HG02981 (cell line): ENCODE measurements around the gene PPFIBP1.
"Not testable (repeated sequence)": the region's sequence is repeated elsewhere in the genome, so short reads cannot be mapped to it uniquely, and the experiment has no call there.

Source experiments
- ATAC-seq: cut with Tn5 transposase; IDR thresholded peaks from one replicate; pipeline ENCODE4 v1.9.1; 2021; ENCODE audit warnings: mild to moderate bottlenecking, moderate library complexity; ENCODE audit not compliant: unreplicated experiment

Gene PPFIBP1

DNA sequence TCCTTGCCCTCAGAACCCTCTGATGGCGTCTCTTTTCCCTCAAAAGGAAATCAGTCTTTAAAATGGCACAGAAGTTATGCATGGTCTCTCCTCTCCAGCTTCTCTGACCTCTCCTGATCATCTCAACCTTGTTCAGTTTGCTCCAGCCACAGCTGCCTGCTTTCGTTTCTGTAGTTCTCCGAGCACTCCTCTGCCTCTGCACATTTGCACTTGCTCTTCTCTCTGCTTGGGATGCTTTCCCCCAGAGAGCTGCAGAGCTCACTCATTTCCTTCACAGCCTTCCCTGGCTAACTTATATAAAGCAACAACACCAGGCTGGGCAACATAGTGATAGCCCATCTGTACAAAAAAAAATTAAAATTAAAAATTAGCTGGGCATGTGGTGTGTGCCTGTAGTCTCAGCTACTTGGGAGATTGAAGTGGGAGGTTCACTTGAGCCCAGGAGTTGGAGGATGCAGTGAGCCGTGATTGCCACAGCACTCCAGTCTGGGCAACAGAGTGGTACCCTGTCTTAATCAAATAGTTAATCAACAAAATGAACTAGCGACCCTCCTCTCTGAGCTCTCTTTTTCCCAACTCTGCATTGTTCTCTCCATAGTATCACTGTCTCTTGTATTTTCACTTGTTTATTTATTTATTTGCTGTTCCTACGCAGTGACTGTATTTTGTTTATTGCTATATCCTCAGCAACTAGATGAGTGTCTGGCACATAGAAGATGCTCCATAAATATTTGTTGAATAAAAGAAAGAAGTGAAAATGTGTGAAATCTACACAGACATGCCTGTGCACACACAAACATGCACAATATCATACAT lies 37.7 kb downstream of the PPFIBP1 start:
- no peak for ATAC-seq

DNA sequence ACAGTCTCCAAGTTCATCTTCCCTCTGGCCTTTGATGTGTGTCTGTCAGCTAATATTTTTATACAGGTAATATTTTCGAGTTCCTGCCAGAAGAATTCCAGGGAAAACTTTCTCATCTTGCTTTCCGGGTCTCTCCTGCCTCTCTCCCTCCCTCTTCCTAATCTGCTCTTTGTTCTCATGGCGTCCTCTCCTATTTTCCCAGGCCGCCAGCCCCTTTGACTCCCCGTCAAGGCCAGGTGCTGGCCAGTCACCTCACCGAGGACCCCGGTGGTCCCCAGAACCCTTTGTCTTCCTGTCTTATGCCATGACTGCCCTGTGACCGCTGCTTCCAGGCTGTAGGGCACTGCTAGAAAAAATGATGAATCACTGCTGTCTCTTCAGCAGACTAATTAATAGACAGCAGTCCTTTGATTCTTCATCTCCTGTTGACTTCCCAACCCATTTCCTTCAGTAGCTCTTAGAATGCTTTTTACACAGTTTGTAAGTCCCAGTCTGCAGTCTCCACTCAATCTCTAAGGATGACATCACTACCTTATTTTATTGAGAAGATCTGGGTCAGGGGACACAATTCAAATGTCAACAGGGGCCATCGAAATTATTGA lies 40.7 kb downstream of the PPFIBP1 start:
- ATAC-seq, result no peak

DNA sequence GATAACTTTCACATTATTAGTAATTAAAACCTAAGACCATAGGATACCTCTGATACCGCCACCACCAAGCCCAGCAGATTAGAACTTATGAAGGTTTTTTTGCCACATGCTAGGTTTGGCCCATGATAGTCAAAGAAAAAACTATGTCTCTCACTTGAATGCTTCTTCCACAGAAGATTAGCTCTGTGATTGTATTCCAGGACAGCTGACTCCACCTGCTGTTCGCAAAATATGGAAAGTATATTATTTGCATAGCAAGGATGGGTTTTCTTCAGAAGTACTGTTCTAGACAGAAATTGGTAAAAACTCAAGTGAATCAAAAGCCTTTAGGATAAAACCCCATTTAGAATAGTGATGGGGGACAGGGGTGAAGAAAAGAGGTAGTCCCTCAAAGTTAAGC lies 42.2 kb downstream of the PPFIBP1 start:
- ATAC-seq, result no peak

DNA sequence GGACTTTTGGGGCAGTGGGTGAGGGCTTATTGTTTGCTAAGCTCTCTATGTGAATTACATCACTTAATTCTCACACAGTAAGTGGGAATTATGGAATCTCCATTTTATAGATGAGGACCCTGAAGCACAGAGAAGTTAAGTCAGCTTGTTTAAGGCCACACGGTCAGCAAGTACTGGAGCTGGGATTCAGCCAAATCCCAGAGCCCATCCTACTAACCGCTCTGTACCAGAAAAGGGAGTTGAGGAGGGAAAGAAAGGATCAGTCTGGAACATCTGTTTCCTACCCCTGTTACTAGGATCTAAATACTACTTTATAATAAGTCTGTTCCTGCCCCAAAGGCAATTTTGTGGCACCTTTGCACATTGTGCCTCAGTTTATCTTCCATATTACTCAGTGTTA lies 42.6 kb downstream of the PPFIBP1 start:
- no peak for ATAC-seq

DNA sequence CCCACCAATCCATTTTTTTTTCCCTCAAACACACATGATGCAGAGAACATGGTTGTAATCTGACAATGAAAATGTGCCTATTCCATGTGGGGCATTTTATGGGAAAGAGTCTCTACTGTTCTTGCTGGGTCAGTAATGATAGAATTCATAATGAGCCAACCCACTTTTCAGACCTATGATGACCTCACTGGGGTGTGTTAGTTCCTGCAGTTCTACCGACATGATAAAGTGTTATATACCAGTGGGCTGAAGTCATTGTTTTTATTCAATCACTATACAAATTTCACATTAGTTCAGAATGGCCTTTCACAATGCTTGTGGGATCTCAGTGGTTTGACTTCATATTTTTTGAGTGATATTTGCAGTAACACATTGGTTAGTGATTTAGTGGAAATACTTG lies 47.5 kb downstream of the PPFIBP1 start:
- ATAC-seq, result no peak

DNA sequence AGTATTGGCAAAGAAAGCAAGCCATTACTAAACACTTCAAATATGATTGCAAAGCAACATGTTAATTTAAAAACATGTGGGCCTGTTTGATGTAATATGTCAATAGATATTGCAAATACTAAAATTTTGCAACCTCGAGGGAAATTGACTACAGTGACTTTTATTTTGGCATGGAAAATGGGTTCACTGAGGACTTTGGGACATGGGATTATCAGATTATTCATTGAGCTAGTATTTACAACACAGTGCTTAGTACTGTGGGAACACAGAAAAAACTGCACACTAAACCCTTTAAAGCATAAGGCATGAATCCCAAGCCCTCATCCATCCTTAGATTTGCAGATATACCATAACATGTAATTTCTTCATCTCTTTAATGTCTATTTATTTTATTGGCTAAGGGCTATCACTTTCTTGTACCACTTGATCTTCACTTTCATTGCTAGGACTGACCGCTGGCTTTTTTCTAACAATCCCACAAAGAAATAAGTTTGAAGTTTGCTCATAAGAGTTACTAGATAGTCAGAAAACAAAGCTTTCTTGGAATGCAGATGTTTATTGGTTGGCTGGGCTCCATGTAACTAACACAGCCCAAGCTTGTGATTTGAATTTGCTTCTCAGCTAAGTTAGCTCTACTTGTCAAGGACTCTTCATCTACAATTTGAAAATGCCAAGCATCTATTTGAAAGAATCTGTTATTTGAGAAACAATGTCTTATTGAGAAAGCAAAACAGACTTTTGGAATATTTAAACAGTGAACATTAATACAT lies 48.7 kb downstream of the PPFIBP1 start:
- ATAC-seq, result no peak

DNA sequence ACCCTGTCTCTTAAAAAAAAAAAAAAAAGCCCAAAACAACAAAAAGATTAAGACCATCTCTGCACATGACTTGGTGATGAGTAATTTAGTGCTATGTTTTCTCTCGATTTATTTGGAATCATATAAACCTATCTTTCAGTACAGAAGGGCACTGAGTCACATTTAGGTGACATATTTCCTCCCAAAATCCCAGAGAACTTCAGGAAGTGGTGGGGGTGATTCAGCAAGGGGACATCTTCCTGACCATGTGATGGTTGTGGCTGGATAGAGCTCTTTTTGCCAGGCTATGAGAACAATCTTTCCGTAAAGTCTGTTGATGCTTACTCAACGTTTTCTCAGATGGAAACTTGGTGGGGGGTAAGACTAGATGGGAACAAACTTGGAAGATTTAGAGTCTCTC lies 50.0 kb downstream of the PPFIBP1 start:
- no peak for ATAC-seq

DNA sequence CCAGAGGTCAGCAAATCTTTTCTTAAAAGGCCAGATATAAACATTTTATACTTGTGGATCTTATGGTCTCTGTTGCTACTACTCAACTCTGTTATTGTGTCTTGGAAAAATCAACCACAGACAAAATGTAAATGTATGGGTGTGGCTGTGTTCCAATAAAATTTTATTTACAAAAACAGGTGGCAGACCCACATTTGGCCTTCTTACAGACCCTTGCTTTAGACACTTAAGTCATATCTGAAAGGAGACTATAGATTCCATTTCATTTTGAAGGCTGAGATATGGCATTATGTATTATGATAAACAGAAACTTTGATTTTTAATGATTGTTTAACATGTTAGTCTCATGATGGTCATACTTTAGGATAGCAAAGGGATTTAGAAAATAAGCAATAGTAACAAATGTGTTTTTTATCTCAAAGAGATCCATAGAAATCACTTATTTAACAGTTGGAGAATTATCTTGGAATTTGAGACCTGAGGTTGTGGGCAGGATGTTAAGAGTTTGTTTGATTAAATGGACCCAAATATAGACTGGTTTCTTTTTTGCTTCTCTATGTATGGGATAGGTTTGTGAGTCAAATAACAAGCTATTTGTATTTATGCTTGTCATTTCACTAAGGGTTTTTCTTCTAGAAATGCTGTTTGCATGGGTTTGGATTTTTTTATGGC lies 51.2 kb downstream of the PPFIBP1 start:
- no peak for ATAC-seq

DNA sequence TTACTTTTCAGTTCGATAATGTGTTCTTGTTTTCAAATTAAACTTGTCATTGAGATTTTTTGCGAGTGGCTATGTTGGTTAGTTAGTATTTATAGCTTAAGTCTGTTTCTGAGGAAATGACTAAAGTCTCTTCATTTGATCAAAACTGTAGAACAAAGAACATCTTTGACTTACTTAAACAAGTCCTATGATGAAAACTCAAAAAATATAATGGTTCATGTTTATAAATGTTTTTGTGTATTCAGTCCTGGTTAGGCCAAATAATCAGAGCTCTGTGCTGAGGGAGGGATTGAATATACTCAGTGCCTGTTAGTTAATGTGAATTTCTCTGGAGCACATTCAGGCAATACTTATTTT lies 51.7 kb downstream of the PPFIBP1 start:
- no peak for ATAC-seq

DNA sequence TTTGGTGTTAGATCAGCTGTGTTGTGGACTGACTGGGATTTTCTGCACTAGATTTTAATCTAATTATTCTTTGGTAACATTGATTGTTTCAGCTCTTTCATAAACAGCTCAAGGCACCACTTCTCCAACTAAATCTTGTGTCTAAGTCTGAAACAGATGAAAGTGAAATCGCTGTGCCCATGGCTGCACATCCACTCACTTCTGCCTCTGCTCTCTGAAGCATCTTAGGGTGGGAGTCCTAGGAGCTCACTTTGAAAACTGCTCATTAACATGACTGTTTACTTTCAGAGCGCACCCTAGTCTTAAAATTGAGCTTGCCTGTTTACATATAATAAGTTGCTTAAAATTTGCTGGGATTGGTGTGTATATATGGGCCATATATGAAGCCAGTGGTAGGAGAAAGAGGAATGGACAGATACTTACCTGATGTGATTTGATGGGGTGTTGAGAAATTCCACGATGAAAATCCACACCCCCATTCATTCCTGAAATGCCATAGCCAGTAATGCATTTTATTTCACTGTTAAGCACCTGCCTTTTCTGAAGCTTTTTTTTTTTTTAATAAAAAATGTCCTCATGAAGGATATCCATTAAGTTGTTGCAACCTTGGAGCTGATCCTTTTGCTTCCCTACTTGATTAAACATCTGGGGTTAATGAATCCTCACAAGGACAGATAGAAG lies 52.8 kb downstream of the PPFIBP1 start:
- no peak for ATAC-seq

DNA sequence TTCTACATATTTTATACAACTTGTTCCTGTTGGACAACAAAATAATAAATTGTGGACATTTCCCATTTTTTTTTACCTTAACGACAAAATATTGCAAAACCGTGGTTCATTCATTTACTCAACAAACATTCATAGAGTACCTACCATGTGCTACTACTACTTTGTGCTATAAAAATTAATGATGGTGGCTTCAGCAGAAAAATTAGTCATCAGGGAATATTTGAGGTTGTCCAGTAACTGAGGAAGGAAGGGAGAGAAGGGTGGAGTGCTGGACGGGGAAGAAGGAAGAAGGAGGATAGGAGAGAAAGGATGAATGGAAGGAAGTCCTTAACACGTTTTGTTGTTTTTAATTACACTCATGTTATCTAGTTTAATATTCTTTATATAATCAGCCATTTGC lies 53.7 kb downstream of the PPFIBP1 start:
- ATAC-seq, result no peak

DNA sequence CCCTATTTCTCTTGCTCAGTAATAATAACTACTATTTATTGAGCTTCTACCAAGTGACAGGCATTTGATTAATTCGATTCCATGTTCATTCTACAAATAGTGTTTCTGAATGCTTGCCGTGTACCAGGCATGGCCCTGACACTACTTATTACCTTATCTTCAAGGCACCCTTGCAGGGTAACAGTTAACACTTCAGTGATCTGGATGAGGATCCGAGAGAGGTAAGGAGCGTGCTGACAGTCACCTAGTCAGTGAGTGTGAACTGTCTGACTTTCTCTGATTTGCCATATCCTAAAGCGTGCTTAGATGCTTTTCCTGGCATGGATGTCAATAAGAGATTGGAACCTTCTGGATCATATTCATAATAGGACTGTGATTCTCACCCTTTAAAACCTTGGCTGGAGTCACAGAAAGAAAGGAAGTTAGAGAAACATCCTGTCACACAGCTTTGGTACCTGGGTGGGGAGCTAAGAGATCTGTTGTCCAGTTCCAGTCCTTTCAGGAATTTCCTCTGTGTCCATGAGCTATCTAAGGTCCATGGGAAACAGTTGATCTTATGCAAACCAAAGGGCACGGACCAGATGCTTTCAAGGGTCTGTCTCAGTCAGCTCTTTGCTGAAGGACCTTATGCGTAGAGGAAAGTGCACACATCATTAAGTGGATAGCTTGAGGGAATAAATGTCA lies 54.8 kb downstream of the PPFIBP1 start:
- ATAC-seq, result no peak

DNA sequence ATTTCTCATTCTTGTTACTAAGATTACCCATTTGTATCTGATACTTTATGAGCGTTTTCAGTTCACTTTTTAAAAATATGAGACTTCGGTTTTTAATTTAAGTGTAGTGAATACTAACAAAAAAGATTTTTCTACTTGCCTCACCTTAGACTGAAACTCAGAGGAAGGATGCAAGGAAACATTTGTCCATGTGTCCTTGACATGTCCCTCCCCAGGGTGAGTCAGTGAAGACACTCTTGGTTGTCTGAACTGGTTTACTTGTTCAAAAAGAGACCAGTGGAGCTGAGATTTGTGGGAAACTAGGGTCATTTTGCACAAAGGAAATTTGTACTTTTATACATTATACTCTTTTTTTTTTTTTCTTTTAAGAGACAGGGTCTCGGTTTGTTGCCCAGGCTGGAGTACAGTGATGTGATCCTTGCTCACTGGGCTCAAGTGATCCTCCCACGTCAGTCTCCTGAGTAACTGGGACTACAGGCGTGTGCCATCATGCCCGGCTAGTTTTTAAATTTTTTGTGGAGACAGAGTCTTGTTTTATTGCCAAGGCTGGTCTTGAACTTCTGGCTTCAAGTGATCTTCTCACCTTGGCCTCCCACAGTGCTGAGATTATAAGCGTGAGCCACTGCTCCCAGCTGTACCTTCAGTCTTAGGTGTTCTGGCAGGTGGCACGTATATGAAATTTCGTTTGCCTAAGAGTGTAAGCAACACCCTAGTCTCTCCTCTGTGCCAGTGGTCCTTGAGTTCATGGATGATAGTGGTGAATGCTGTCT lies 56.7 kb downstream of the PPFIBP1 start:
- ATAC-seq, result no peak

DNA sequence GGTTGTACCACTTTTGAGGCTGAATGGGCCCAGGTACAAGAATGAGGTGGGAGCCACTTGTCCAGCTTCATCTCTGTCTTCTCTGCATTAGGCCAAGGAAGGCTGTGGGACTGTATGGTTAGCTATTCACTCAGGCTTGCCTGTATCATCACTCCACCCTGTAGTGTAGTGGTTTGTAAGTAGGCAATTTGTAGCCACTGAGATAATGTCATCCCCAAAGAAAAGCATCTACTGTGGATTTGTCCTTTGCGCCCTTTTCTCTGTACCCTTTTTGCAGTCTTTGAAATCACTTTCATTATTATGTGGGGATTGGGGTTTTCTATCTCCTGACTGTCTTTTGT lies 57.3 kb downstream of the PPFIBP1 start:
- ATAC-seq, result not testable (repeated sequence)

DNA sequence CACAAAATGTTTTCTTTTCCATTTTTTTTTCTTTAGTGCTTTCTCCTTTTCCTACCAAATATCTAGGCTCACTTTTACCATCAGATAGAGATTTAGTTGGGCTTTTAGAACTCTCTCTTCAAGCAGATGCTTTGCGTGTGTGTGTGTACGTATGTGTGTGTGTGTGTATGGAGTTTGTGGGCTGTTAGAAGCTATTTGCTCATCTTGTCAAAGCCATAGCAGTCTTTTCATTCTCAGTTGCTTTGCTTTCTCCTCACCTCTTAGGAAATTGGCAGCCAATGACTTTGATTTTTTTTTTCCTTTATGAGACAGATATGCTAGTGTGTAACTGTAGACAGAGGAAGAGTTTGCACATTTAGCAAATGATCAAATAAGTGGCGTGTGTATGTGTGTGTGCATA lies 57.8 kb downstream of the PPFIBP1 start:
- not testable (repeated sequence) for ATAC-seq

DNA sequence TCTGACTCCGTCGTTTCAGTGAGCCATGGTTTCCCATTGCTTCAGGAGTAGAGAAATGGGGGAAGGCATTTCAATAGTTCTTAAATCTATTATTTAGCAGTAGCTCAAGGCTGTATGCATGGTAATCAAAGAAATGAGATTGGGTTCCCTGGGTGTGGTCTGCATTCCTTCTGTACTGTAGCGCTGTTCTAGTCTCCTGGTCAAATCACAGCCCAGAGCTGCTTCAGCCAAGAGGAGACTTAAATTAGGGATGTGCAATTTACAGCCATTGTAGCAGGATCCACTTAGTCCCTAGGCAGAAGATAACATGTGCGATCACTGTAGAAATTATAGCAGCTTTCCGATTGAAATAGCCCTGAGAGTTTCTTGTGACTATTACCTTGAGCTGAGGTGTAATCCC lies 58.4 kb downstream of the PPFIBP1 start:
- not testable (repeated sequence) for ATAC-seq

DNA sequence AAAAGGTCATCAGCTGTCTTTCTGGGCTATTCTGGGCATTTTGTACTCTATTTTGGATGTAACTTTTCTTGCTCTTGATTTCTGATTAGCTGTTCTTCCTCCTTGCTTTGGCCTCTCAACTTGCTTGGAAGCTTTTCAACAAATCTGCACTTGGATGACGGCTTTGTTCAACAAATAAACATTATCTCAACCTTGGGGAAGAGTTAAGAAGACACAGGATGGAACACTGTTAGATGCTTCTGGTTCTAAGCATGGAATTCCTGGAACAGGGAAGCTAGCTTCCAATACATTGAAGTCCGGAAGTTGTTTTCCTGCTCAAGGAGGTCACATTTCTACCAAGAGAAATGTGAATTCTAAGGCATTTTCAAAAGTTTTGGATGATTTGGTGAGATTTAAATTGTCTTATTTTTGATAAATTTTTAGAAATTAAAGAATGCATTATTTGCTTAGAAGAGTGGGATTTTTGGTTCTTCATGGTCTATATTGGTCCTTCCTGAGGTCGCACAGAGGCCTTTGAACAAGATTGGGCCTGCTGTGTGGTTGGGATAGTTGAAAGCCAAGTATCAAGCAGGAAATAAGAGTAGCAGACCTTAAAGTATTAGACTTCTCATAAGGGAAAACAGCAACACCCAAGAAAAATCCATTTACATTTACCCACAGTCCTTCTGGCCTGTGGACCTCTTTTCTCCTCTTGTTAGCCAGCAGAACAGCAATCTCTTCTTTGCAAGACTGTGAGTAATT lies 59.2 kb downstream of the PPFIBP1 start:
- ATAC-seq, result no peak

DNA sequence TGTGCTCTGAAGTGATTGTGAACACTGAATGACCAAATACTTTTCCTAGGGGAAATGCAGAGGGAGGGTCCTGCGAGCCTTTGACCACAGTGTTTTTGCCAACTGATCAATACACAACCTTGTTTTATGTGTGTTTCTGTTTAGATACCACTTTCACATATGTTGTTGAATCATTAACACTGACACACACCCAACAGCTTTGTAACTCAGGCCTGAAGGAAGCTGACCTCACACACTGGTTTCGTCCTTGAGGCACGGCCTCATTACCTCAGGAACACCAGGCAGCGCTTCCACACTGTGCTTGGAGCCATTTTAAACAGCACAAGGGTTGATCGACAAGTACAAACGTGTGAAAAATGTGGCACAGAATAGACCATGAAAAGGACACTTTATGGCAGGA lies 60.0 kb downstream of the PPFIBP1 start:
- no peak for ATAC-seq

DNA sequence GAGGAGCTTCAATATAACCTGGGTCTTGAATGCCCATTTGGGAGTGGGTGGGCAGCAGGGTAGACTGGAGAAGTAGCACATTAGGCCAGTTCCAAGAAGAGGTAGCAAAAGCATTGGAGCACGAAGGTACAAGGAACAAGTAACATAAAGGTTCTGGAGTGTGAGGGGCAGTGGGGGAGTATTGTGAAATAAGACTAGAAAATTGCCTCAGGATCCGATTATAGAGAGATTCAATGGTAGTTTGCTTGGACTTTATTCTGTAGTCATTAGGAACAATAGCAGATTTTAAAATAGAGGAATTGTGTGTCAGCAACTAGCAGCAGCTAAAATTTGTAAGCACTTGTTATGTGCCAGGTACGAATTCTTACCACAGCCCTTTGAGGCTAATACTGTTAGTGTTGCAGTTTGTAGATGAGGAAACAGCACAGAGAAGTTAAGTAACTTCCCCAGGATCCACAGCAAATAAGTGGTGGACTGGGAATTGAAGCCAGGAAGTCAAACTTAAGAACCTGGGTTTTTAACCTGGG lies 61.8 kb downstream of the PPFIBP1 start:
- ATAC-seq, result no peak
